ENCODE data around the gene TPP1. TPM values are rescaled to one million over a fixed set of nuclear protein-coding genes. Genes with fewer than 3 reads are reported as not detected.

TPP1 gene
- total and polyA plus RNA-seq, 9 of the 15 experiments (the other 6 are each of a cell fraction or from before 2014, with no cell fraction given) = 7.5 to 75.8 (median 15.7) TPM

DNA sequence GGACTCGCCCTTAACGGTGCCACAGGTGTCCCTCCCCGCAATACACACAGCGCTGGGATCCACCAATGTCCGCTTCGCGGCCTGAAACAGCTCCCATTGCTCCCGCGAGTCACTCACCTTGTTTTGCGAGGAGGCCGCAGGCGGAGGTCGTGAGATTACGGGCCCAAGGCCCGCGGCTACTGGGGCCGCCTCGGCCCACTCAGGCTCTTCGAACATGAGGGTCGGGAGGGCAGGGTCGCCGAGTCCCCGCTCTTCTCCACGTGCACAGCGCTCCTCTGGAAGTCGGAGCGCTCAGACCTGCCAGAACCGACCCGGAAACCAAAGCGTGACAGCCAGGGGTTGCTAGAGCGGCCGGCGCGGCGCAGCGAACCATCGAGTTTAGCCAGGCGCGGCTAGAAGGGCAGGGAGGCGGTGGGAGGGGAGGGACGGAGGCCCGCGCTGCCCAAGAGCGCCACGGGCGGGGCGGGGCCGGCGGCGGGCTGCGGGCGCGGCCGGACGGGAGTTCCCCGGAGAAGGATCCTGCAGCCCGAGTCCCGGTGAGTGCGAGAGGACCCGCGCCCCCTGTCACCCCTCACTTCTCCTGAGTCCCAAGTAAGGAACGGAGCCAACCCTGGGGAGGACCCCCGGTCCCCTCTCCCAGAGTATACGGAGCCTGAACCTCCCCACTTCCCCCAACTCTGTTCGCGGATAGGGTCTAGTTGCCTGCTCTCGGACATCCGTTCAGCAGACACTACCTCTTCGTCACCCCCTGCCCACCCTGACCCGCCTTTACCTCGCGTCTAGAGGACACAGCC is 15.7 kb downstream of the TPP1 start, which contains the start of the genes ILK and RRP8:
Gene ILK, plus strand, starts transcription at position 488 of the 794 bp plus-strand sequence. CDS start 498 bp downstream, outside the sequence.
Gene RRP8, minus strand, starts transcription at position 330 of the 794 bp plus-strand sequence. Its CDS starts 114 bp downstream, at position 216.
- Histone ChIP-seq H3K4me1 (replicated peaks in 1 of 2; ENCODE audit: control insufficient read depth in 2 of 2, insufficient read depth in 2 of 2, low read length in 2 of 2) (peaks cover 31 to 32% of the 10 kb centered on the region in 2 experiments), H3K9ac (ENCODE audit: insufficient read depth in 1 of 2, low read depth in 2 of 2, low read length in 2 of 2) (peak within 1 kb of the TSS; percentile 92 to 100), H3K36me3 (ENCODE audit: control insufficient read depth, insufficient read depth, low read length) (peaks cover 62% of the 10 kb centered on the region), H3K27ac (ENCODE audit: extremely low read depth, low read depth, low read length) (peak within 1 kb of the TSS; percentile 87), H3K27me3 (ENCODE audit: control insufficient read depth in 2 of 2, insufficient read depth in 2 of 2, low read length in 2 of 2) (no peaks in the 10 kb centered on the region), H3K9me1 (ENCODE audit: control insufficient read depth, insufficient read depth, low read length) (peaks cover 10% of the 10 kb centered on the region), H3K4me3 (peak within 1 kb of the TSS; percentile 95), H2AFZ (ENCODE audit: low read depth, low read length) (peak within 1 kb of the TSS; percentile 83), H3K79me2 (ENCODE audit: control insufficient read depth, insufficient read depth, low read length) (peaks cover 89% of the 10 kb centered on the region), H3K9me3 (replicated peaks; ENCODE audit: control insufficient read depth, insufficient read depth, low read depth, low read length) (no peaks in the 10 kb centered on the region), H4K20me1 (replicated peaks; ENCODE audit: control insufficient read depth, insufficient read depth, low read length) (no peaks in the 10 kb centered on the region), H3K4me2 (ENCODE audit: insufficient read depth, low read length) (peak within 1 kb of the TSS; percentile 97)
- no TSS peak for BruUV-seq (replicated peaks)
- ChIA-PET POLR2A (interaction anchor here (0.6 to 2.5 kb wide), 13 partner anchors 9 to 169 kb away, joined by 3 to 17 read pairs (median 3); partner anchors contain the start of gene TPP1), CTCF (ENCODE audit: low intra/inter-chr PET ratio) (interaction anchor here (2.5 kb wide), 1 partner anchor 72 kb away, joined by 11 read pairs; no protein-coding TSS in a partner anchor)
- WGBS (ENCODE audit: insufficient coverage, low coverage, missing lambda C conversion rate) = under 1% methylated on average over 42 of the region's 72 CpGs
- peak; percentile 62 for FAIRE-seq
- ATAC-seq = peak; percentile 88
- peak; percentile 91 to 95 (median 93) for DNase-seq (ENCODE audit: extremely low read depth in 1 of 4, low spot score in 3 of 4)
- in situ Hi-C loops (cut with MboI) (no loop called here), intact Hi-C loops (cut with micrococcal nuclease) (loop anchor here (1.0 to 5.0 kb wide), 6 partner anchors 35 to 129 kb away; partner anchors contain the start of gene MRPL17)
- TF ChIP-seq POLR2H (tag; IDR thresholded peaks at IDR 0.05; ENCODE audit: low read depth) = no peak; the same call in 1 of the 2 replicates
- TF ChIP-seq SIN3A (IDR thresholded peaks at IDR 0.05; ENCODE audit: borderline replicate concordance in 2 of 2, control insufficient read depth in 1 of 2, low read depth in 2 of 2, low read length in 2 of 2) = peak; percentile 73 to 99; a peak in 3 of 4 replicates
- no peak for TF ChIP-seq ZNF239 (CRISPR knock-in tag; IDR thresholded peaks at IDR 0.05)
- no peak for TF ChIP-seq CBFA2T2 (conservative IDR thresholded peaks at IDR 0.05)
- no peak for TF ChIP-seq ETS2 (tag; IDR thresholded peaks at IDR 0.05; ENCODE audit: borderline replicate concordance, poor library complexity, severe bottlenecking)
- TF ChIP-seq, protein P1, sequence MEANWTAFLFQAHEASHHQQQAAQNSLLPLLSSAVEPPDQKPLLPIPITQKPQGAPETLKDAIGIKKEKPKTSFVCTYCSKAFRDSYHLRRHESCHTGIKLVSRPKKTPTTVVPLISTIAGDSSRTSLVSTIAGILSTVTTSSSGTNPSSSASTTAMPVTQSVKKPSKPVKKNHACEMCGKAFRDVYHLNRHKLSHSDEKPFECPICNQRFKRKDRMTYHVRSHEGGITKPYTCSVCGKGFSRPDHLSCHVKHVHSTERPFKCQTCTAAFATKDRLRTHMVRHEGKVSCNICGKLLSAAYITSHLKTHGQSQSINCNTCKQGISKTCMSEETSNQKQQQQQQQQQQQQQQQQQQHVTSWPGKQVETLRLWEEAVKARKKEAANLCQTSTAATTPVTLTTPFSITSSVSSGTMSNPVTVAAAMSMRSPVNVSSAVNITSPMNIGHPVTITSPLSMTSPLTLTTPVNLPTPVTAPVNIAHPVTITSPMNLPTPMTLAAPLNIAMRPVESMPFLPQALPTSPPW (CRISPR knock-in tag; IDR thresholded peaks at IDR 0.05) = peak; percentile 96
- peak; percentile 95 for TF ChIP-seq ZFX (CRISPR knock-in tag; IDR thresholded peaks at IDR 0.05)
- TF ChIP-seq ZBTB7A (IDR thresholded peaks at IDR 0.05; ENCODE audit: borderline replicate concordance, control insufficient read depth, low read depth, low read length) = peak; percentile 80; the same call in 1 of the 2 replicates
- TF ChIP-seq MAFK (IDR thresholded peaks at IDR 0.05; ENCODE audit: low read length) = no peak
- TF ChIP-seq ETV1 (tag; conservative IDR thresholded peaks at IDR 0.05; ENCODE audit: low read depth) = peak; percentile 61
- TF ChIP-seq MED1 (CRISPR knock-in tag; IDR thresholded peaks at IDR 0.05; ENCODE audit: borderline replicate concordance) = no peak
- no peak for TF ChIP-seq ZNF212 (CRISPR knock-in tag; IDR thresholded peaks at IDR 0.05)
- TF ChIP-seq SREBF1 (IDR thresholded peaks at IDR 0.05; ENCODE audit: borderline replicate concordance, low read depth, low read length) = no peak
- peak; percentile 77 for TF ChIP-seq POLR2AphosphoS5 (IDR thresholded peaks at IDR 0.05; ENCODE audit: control insufficient read depth, insufficient read depth, low read depth, low read length)
- peak; percentile 93 for TF ChIP-seq LCOR (CRISPR knock-in tag; IDR thresholded peaks at IDR 0.05)
- TF ChIP-seq, protein P2, sequence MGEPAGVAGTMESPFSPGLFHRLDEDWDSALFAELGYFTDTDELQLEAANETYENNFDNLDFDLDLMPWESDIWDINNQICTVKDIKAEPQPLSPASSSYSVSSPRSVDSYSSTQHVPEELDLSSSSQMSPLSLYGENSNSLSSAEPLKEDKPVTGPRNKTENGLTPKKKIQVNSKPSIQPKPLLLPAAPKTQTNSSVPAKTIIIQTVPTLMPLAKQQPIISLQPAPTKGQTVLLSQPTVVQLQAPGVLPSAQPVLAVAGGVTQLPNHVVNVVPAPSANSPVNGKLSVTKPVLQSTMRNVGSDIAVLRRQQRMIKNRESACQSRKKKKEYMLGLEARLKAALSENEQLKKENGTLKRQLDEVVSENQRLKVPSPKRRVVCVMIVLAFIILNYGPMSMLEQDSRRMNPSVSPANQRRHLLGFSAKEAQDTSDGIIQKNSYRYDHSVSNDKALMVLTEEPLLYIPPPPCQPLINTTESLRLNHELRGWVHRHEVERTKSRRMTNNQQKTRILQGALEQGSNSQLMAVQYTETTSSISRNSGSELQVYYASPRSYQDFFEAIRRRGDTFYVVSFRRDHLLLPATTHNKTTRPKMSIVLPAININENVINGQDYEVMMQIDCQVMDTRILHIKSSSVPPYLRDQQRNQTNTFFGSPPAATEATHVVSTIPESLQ (CRISPR knock-in tag; IDR thresholded peaks at IDR 0.05) = peak; percentile 87; the same call in 1 of the 2 replicates
- TF ChIP-seq ZNF583 (CRISPR knock-in tag; IDR thresholded peaks at IDR 0.05) = 0 out of 2 replicates have a peak, but pooled peaks have one; percentile 6
- TF ChIP-seq ZNF408 (CRISPR knock-in tag; IDR thresholded peaks at IDR 0.05; ENCODE audit: low read depth) = no peak

Measured in K562 (cell line).